GM18502 (cell line): Measurements from ENCODE around the gene RAD52.
A peak's percentile ranks its signal among the peaks of the same experiment; 100 is the strongest.
"Not testable (repeated sequence)": the region's sequence is repeated elsewhere in the genome, so short reads cannot be mapped to it uniquely, and the experiment has no call there.

Source experiments
- ATAC-seq: cut with Tn5 transposase; IDR thresholded peaks from one replicate; pipeline ENCODE4 v1.9.1; 2021; ENCODE audit warnings: mild to moderate bottlenecking; ENCODE audit not compliant: unreplicated experiment, poor library complexity

The RAD52 gene

DNA sequence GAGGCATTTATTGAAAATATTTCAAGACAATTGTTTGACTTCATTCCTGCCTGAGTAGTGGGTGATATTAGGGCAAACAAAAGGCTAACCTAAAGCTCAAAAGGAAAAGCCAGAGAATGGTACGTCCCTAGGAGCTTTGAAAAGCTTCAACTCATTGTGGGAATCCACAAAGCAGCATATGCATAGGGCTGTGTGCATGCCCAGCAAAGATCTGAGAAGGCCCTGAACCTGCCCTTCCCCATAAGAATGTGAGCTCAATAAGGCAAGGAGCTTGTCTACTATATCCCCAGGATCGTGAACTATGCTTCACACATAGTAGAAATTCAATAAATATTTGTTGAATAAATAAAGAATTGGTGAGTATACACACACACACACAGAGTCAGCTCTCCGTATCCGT lies 19.1 kb upstream of the RAD52 start:
- no peak for ATAC-seq

GRCh38 chr12:967641-968040 lies 18.1 kb upstream of the RAD52 start:
- ATAC-seq: no peak

GRCh38 chr12:966724-967123 lies 17.2 kb upstream of the RAD52 start:
- no peak for ATAC-seq

GRCh38 chr12:958588-959123 lies 9.2 kb upstream of the RAD52 start:
- peak; percentile 65 for ATAC-seq

- no peak for ATAC-seq
These were observed 6.4 kb upstream of the RAD52 start for GRCh38 chr12:955939-956338.

- ATAC-seq: no peak
These were observed 5.2 kb upstream of the RAD52 start for GRCh38 chr12:954741-955140.

GRCh38 chr12:953776-954175 lies 4.3 kb upstream of the RAD52 start:
- ATAC-seq: no peak

DNA sequence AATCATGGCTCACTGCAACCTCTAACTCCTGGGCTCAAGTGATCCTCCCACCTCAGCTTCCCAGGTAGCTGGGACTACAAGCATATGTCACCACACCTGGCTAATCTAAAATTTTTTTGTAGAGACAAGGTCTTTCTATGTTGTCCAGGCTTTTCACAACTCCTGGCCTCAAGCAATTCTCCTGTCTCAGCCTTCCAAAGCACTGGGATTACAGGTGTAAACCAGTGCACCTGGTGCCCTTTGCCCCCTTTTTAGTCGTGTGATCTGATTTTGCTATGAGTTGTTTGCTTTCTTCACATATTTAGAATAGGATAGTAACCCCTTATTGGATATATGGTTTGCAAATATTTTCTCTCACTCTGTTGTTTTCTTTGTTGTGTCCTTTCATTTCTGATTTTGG lies 1.7 kb upstream of the RAD52 start:
- no peak for ATAC-seq

- ATAC-seq: no peak
These were observed 1.3 kb downstream of the RAD52 start for GRCh38 chr12:948238-948637.

GRCh38 chr12:946631-947030 lies 2.9 kb downstream of the RAD52 start:
- no peak for ATAC-seq

GRCh38 chr12:946212-946611 lies 3.3 kb downstream of the RAD52 start:
- no peak for ATAC-seq

- ATAC-seq: no peak
These were observed 5.3 kb downstream of the RAD52 start for GRCh38 chr12:944211-944610.

GRCh38 chr12:943051-943450 lies 6.4 kb downstream of the RAD52 start:
- no peak for ATAC-seq

DNA sequence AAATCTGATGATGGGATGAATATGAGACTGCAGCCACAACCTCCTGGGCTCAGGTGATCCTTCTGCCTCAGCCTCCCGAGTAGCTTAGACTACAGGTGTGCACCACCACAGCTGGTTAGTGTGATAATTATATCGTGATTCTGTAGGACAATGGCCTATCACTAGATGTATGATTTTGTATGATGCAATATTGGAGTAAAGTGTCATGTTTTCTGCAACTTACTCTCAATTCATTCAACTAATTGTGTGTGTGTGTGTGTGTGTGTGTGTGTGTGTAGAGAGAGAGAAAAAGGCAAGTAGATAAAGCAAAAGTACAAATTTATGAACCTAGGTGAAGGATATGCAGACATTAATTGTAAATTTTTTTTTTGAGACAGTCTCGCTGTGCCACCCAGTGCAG lies 10.7 kb downstream of the RAD52 start:
- no peak for ATAC-seq

DNA sequence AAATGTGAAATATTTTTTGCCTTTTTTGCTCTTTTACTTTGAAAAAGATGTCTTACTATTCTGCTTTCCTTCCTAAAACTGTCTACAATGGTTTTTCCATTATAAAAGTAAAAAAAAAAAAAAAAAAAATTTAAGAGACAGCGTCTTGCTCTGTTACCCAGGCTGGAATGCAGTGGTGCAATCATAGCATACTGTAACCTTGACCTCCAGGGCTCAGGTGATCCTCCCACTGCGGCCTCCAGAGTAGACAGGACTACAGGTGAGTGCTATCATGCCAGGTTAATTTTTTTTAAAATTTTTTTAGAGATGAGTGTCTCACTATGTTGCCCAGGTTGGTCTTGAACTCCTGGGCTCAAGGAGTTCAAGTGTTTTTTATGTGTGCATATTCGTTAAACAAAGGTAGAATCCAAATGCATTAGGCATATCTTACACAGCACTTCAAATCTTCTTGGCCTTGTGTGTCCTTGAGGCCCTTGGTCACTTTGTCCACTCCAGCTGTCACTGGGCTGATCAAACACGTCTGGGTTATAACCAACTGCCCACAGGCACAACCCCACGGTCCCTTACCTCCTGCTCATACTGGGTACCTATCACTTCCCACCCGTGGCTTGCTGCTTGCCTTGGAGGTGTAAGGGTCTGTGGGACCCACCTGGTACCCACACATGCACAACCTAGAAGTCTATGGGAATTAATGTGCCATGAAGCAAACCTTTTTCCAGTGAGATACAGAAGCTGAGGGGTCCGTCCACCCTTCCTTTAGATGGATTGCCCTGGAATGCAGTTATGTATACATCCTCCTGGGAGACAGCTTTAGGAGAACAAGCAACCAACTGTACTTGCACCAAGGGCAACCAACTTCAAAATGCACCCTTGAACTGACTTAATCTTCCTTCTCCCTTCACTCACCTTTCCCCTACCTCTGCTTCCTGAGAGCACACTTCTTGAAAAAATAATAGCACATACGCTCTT lies 12.8 kb downstream of the RAD52 start:
- no peak for ATAC-seq

- ATAC-seq: not testable (repeated sequence)
These were observed 13.6 kb downstream of the RAD52 start for GRCh38 chr12:935891-936290.

DNA sequence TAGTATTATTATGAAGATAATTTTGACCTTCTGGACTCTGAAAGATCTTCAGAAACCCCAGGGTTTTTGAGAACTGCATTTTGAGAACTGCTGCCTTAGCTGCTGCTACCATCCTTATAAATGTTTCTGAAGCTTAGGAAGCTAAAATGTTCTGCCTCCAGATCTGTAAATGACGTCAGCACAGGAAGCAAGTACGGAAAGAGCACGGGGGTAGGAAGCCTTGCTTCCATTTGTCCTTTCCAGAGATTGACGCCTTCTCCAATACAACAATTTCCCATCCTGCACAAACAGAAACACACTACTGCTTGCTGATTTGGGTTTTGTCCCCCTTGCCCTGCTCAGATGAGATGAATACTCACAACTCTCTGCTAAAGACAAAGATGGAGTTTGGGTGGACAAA lies 17.9 kb downstream of the RAD52 start:
- ATAC-seq: no peak

DNA sequence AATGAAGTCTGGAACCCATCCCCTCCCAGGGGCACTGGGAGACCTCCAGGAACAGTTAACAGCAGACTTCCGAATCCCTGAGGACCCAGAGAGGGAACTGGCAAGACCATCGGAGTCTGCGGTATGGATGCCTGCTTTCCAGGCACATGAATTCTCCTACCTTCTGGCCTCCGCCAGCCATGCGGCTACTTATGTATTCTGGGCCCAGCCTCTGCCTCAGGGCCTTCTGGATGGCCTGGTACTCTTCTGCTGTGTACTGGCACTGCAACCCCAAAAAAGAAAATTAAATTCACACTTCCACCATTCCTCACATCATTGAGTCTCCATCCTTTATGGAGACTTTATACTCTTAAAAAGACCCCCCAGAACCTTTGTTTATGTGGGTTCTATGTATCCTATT lies 18.4 kb downstream of the RAD52 start:
- no peak for ATAC-seq

GRCh38 chr12:926641-927040 lies 22.9 kb downstream of the RAD52 start:
- no peak for ATAC-seq

DNA sequence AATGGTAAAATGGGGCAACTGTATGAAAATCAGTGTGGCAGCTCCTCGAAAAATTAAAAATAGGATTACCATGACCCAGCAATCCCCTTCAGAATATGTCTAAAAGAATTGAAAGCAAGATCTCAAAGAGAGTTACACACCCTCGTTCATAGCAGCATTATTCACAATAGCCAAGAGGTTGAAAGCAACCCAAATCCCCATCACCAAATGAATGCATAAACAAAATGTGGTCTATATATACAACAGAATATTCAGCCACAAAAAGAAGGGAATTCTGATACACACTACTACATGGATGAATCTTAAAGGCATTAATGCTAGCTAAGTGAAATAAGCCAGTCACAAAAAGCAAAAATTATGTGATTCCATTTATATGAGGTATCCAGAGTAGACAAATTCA lies 27.2 kb downstream of the RAD52 start:
- ATAC-seq: no peak

DNA sequence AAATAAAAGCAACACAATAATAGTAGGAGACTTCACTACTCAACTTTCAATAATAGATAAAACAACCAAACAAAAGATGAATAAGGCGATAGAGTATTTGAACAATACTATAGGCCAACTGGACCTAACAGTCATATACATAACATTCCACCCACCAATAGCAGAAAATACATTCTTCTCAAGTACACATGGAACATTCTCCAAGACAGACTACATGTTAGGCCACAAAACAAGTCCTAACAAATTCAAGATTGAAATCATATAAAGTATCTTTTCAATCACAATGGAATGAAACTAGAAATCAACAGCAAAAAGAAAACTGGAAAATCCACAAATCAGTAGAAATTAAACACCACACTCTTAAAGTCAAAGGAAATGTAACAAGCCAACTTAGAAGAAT lies 28.8 kb downstream of the RAD52 start:
- ATAC-seq: no peak
